ENCODE measurements around the gene NPC2. TPM values are rescaled to one million over a fixed set of nuclear protein-coding genes. Genes with fewer than 3 reads are reported as not detected.

Gene NPC2
- total RNA-seq, 1 donor from 2014 or later, result 615 TPM

DNA sequence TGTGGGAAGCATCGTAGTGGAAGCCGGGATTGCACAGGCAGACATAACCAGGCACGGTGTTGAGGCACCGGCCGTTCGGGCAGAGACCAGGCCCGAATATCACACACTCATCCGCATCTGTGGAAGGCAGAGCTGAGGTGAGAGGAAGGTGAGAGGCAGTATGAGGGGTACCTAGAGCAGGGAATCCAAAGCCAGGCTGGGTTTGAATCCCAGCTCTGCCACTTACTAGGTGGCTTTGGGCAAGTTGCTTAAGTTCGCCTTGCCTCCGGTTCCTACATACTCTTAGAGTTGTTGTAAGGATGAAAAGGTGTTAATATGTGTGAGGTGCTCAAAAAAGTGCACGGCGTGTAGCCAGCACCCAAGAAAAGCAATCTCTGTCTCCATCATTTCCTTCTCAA lies 10.8 kb upstream of the NPC2 start:
- DNase-seq (ENCODE audit: extremely low read depth, low read depth, low spot score), result no peak

- no peak for DNase-seq (ENCODE audit: extremely low read depth, low read depth, low spot score)
Observed at GRCh38 chr14:74503291-74503937, 10.3 kb upstream of the NPC2 start.

- DNase-seq (ENCODE audit: extremely low read depth, low read depth, low spot score), result no peak
Observed at GRCh38 chr14:74502236-74503019, 9.3 kb upstream of the NPC2 start.

- no peak for DNase-seq (ENCODE audit: extremely low read depth, low read depth, low spot score)
Observed at GRCh38 chr14:74501691-74502090, 8.6 kb upstream of the NPC2 start.

GRCh38 chr14:74501135-74501614 lies 8.1 kb upstream of the NPC2 start:
- DNase-seq (ENCODE audit: extremely low read depth, low read depth, low spot score), result no peak

- DNase-seq (ENCODE audit: extremely low read depth, low read depth, low spot score), result no peak
Observed at GRCh38 chr14:74500417-74501134, 7.5 kb upstream of the NPC2 start.

GRCh38 chr14:74495356-74495755 lies 2.3 kb upstream of the NPC2 start:
- no peak for DNase-seq (ENCODE audit: extremely low read depth, low read depth, low spot score)

GRCh38 chr14:74493343-74494261 lies 497 bp upstream of the NPC2 start, which contains the start of gene ISCA2:
Gene ISCA2 (plus strand): TSS chr14:74493765. CDS start chr14:74493775, 10 bp downstream.
- peak; percentile 60 for DNase-seq (ENCODE audit: extremely low read depth, low read depth, low spot score)

DNA sequence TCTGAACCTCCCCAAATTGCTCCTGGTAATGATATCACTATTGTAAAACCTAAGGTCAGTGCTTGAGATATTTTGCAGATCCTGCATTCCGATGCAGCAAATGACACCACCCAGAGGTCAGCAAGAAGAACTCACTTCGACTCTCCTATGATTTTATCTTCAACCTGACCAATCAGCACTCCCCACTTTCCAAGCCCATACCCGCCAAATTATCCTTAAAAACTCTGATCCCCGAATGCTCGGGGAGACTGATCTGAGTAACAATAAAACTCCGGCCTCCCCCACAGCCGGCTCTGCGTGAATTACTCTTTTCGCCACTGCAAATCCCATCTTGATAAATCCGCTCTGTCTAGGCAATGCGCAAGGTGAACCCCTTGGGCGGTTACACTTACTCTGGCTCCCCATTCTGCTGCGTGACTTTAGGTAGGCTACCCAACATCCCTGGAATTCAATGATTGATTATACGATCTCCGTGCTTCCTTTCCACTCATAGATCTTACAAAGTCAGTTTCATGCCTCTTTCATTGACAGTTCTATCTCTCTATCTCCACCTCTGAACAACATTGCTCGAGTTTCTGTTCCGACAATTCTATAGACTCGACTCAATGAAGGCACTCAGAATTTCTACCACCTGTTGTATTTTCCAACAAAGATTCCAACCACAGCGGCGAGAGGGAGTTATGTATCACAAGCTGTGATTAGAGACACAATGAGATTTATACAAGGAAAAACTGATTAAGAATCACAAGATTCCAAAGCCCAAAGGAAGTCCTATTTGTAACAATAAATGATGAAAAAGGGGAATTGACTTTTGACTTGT lies 939 bp downstream of the NPC2 start:
- DNase-seq (ENCODE audit: extremely low read depth, low read depth, low spot score), result no peak

GRCh38 chr14:74490486-74490885 lies 2.6 kb downstream of the NPC2 start:
- DNase-seq (ENCODE audit: extremely low read depth, low read depth, low spot score), result no peak

DNA sequence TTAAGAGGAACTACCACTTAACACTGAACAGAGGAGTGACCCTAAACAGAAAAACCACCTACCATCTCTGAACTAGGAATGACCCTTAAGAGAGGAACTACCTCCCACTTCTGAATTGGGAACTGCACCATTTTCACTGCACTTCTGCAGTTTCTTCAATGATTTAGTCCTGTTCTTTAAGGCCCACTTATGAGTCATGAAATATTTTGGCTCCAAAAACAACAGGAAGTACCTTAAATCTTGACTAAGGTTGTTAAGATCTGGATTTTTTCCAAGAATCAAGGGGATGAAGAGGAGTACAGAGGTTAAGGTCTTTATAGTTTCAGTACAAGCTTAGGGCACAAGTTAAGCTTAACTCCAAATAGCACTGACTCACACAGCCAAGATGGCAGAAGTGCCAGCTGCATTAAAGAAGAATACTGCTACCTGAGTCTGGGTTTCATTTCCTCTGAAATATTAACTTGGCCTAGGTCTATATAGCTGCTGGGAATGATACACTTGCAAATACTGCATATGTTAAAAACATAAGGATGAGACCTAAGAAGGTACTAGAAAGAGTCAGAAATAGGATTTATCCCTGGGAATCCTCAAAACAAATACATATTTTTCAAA lies 4.2 kb downstream of the NPC2 start:
- DNase-seq (ENCODE audit: extremely low read depth, low read depth, low spot score), result peak; percentile 77

- no peak for DNase-seq (ENCODE audit: extremely low read depth, low read depth, low spot score)
Observed at GRCh38 chr14:74486164-74486563, 6.9 kb downstream of the NPC2 start.

DNA sequence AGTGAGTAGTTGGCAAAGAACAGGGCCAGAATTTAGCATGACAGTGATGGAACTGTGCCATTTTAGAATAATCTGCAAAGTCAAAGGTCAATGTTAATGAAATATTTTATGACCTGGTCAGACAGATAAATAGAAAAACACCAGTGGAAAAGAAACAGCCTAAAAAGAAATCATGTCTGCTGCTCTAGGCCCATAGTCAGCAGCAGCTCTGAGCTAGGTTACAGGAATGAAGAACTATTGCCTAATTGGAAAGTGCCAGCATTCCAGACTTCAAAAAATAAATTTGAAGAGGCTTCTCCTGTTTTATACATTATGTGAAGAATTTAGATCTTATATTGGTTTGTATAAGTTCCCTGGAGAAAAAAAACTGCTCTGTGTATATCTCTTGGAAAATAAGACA lies 9.8 kb downstream of the NPC2 start:
- no peak for DNase-seq (ENCODE audit: extremely low read depth, low read depth, low spot score)

- no peak for DNase-seq (ENCODE audit: extremely low read depth, low read depth, low spot score)
Observed at GRCh38 chr14:74482571-74482970, 10.5 kb downstream of the NPC2 start.

GRCh38 chr14:74480046-74480445 lies 13.1 kb downstream of the NPC2 start:
- DNase-seq (ENCODE audit: extremely low read depth, low read depth, low spot score), result no peak

- DNase-seq (ENCODE audit: extremely low read depth, low read depth, low spot score), result peak; percentile 48
Observed at GRCh38 chr14:74478996-74479635, 14.0 kb downstream of the NPC2 start.

DNA sequence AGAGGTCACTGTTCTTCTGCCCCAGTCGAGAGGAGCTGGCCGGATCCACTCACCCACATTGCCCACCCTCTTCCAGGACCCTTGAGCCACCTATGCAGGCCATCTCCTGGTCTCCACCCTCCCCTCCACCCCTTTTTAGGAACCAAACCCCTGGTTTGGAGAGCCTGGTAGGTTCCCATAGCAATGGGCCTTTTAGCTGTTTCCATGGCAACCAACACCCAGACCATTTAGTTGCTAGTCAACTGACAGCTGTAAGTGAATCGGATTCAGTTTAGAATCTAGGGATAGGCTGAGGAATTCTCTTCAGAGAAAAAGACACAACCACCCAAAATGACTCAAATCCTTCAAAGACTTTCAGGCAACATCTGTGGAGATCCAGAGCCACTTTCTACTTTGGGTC lies 16.5 kb downstream of the NPC2 start:
- no peak for DNase-seq (ENCODE audit: extremely low read depth, low read depth, low spot score)

DNA sequence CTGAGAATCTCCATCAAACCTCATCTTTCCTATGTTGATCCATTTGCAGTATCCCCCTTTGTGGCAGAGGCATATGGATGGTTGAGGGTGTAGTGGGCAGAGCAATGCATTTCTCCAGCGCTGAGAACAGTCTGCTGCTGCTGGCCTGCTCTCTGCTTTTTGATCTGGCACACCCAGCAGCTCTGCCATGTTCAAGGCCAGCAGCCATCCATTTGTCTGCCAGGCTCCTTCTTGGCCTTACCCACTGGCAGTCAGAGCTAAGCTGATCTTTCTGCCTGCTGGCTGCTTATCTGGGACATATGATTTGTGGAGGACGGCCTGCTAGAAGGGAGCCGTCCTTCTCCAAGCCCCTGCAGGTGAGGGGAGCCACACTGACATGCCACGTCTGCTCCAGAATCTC lies 17.0 kb downstream of the NPC2 start:
- DNase-seq (ENCODE audit: extremely low read depth, low read depth, low spot score), result no peak

GRCh38 chr14:74475678-74476077 lies 17.4 kb downstream of the NPC2 start:
- no peak for DNase-seq (ENCODE audit: extremely low read depth, low read depth, low spot score)

All from glomerular endothelial cell (primary cell).